Neural cell (in vitro differentiated cells): ENCODE data around the gene GRID2IP.

Experiments
- EZH2 ChIP-seq: fragments of 200-600, 300-800 bp; shearing (Covaris generic), sonication (generic); IDR thresholded peaks from 2 replicates; pipeline ENCODE4 v1.6.1; 2014; ENCODE audit warnings: antibody characterized with exemption, low read length, borderline replicate concordance, mild to moderate bottlenecking; ENCODE audit not compliant: insufficient read depth, poor library complexity, severe bottlenecking
- POLR2AphosphoS5 ChIP-seq: IDR thresholded peaks from 2 replicates; pipeline ENCODE4 v1.6.1; 2012

- TF ChIP-seq POLR2AphosphoS5, result no peak
- TF ChIP-seq EZH2, result no peak
Measured at GRCh38 chr7:6453734-6454133, 97.5 kb downstream of the GRID2IP start.
